Stomach (tissue), 4 donors: Measurements from ENCODE around the gene WDR5B.
"Not testable (repeated sequence)": the region's sequence is repeated elsewhere in the genome, so short reads cannot be mapped to it uniquely, and the experiment has no call there.

Experiments
- POLR2A ChIP-seq, 4 donors: fragments of 450-650 bp; IDR thresholded peaks; one replicate each; pipeline ENCODE4 v1.6.1; 2016; ENCODE audit warnings: antibody characterized with exemption in 4 of 4, control low read depth in 2 of 4, mild to moderate bottlenecking in 1 of 4, moderate library complexity in 1 of 4
- POLR2AphosphoS5 ChIP-seq, 3 donors: sonication (generic); formaldehyde crosslinking; IDR thresholded peaks; one replicate each; pipeline ENCODE4 v1.6.1; 2016; ENCODE audit warnings: antibody characterized with exemption in 3 of 3
- TF ChIP-seq, protein P1 (sequence below), 7 experiments: fragments of 450-650 bp in 4 of 7; fragments of 200-600 bp in 3 of 7; sonication (generic) in 3 of 7; IDR thresholded peaks; one replicate each; pipeline ENCODE4 v1.5.1; 2016 to 2019; ENCODE audit warnings: antibody characterized with exemption in 7 of 7, control low read depth in 2 of 7, mild to moderate bottlenecking in 1 of 7

GRCh38 chr3:122448218-122448617 lies 32.4 kb upstream of the WDR5B start:
- TF ChIP-seq, protein P1, sequence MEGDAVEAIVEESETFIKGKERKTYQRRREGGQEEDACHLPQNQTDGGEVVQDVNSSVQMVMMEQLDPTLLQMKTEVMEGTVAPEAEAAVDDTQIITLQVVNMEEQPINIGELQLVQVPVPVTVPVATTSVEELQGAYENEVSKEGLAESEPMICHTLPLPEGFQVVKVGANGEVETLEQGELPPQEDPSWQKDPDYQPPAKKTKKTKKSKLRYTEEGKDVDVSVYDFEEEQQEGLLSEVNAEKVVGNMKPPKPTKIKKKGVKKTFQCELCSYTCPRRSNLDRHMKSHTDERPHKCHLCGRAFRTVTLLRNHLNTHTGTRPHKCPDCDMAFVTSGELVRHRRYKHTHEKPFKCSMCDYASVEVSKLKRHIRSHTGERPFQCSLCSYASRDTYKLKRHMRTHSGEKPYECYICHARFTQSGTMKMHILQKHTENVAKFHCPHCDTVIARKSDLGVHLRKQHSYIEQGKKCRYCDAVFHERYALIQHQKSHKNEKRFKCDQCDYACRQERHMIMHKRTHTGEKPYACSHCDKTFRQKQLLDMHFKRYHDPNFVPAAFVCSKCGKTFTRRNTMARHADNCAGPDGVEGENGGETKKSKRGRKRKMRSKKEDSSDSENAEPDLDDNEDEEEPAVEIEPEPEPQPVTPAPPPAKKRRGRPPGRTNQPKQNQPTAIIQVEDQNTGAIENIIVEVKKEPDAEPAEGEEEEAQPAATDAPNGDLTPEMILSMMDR (IDR thresholded peaks at IDR 0.05) = not testable (repeated sequence)
- not testable (repeated sequence) for TF ChIP-seq POLR2A, POLR2AphosphoS5 (IDR thresholded peaks at IDR 0.05)
